Astrocyte (in vitro differentiated cells and primary cell): ENCODE results near the gene SLC26A9. TPM values are rescaled to one million over a fixed set of nuclear protein-coding genes. Genes with fewer than 3 reads are reported as not detected.
A peak's percentile ranks its signal among the peaks of the same experiment; 100 is the strongest.

Experiments used
- DNase-seq: peaks from one replicate; pipeline ENCODE4 v3.0.0-alpha.2; 2010; ENCODE audit warnings: low read depth
- FAIRE-seq: peaks from 2 replicates; lab custom pipeline; 2011; peaks lifted over from hg19 to GRCh38; lab: Jason Lieb, UNC
- H2AFZ ChIP-seq: 2 replicates; pipeline ENCODE4 v1.6.0; 2012; ENCODE audit warnings: low read depth, low read length, inconsistent platforms
- H3K27ac ChIP-seq: 2 replicates; pipeline ENCODE4 v1.5.1; 2011; ENCODE audit warnings: low read depth, low read length, inconsistent platforms
- H3K27me3 ChIP-seq: 2 replicates; pipeline ENCODE4 v1.6.0; 2011; ENCODE audit warnings: low read length, inconsistent platforms; ENCODE audit not compliant: insufficient read depth
- H3K36me3 ChIP-seq: 2 replicates; pipeline ENCODE4 v1.5.1; 2011; ENCODE audit warnings: low read length, inconsistent platforms; ENCODE audit not compliant: insufficient read depth
- H3K4me1 ChIP-seq: 2 replicates; pipeline ENCODE4 v1.5.1; 2011; ENCODE audit warnings: low read length, inconsistent platforms; ENCODE audit not compliant: insufficient read depth
- H3K4me2 ChIP-seq: 2 replicates; pipeline ENCODE4 v1.6.0; 2012; ENCODE audit warnings: low read length, inconsistent platforms
- H3K4me3 ChIP-seq: 2 replicates; pipeline ENCODE4 v1.5.1; 2011; ENCODE audit warnings: low read depth, mild to moderate bottlenecking, low read length, inconsistent platforms; ENCODE audit not compliant: insufficient read depth
- H3K79me2 ChIP-seq: 2 replicates; pipeline ENCODE4 v1.6.0; 2012; ENCODE audit warnings: mild to moderate bottlenecking, low read length, inconsistent platforms; ENCODE audit not compliant: insufficient read depth
- H3K9ac ChIP-seq: 2 replicates; pipeline ENCODE4 v1.6.0; 2012; ENCODE audit warnings: mild to moderate bottlenecking, low read length, inconsistent platforms
- H3K9me3 ChIP-seq: 2 replicates; pipeline ENCODE4 v1.5.1; 2012; ENCODE audit warnings: low read depth, mild to moderate bottlenecking, low read length, inconsistent platforms; ENCODE audit not compliant: insufficient read depth
- H4K20me1 ChIP-seq: 2 replicates; pipeline ENCODE4 v1.6.0; 2012; ENCODE audit warnings: low read length, inconsistent platforms; ENCODE audit not compliant: insufficient read depth
- H3K27ac Mint-ChIP-seq: one replicate; pipeline ENCODE4 v1.8.0; 2021; ENCODE audit warnings: mild to moderate bottlenecking, mixed read lengths; ENCODE audit not compliant: unreplicated experiment
- H3K27me3 Mint-ChIP-seq: one replicate; pipeline ENCODE4 v1.8.0; 2021; ENCODE audit warnings: low read depth, mixed read lengths; ENCODE audit not compliant: unreplicated experiment
- H3K36me3 Mint-ChIP-seq: one replicate; pipeline ENCODE4 v1.8.0; 2021; ENCODE audit warnings: low read depth, mixed read lengths; ENCODE audit not compliant: unreplicated experiment
- H3K4me1 Mint-ChIP-seq: one replicate; pipeline ENCODE4 v1.8.0; 2021; ENCODE audit warnings: low read depth, mixed read lengths; ENCODE audit not compliant: unreplicated experiment
- H3K4me3 Mint-ChIP-seq: one replicate; pipeline ENCODE4 v1.8.0; 2021; ENCODE audit warnings: mild to moderate bottlenecking, moderate library complexity, mixed read lengths; ENCODE audit not compliant: unreplicated experiment
- H3K9me3 Mint-ChIP-seq: one replicate; pipeline ENCODE4 v1.8.0; 2021; ENCODE audit warnings: mild to moderate bottlenecking, mixed read lengths; ENCODE audit not compliant: unreplicated experiment
- CTCF ChIP-seq: IDR thresholded peaks from 2 replicates; pipeline ENCODE4 v1.5.1; 2011; ENCODE audit warnings: low read depth, mild to moderate bottlenecking, inconsistent platforms, low read length, moderate library complexity; ENCODE audit not compliant: insufficient read depth
- EZH2 ChIP-seq: IDR thresholded peaks from 2 replicates; pipeline ENCODE4 v1.6.1; 2012; ENCODE audit warnings: mild to moderate bottlenecking, low read length, inconsistent platforms; ENCODE audit not compliant: insufficient read depth
- total RNA-seq: library from RNA; stranded (reverse); gene quantifications from 2 replicates; pipeline ENCODE4 v1.2.1, GENCODE V29; 2021

Gene SLC26A9
- total RNA-seq, 1 donor from 2014 or later, result not detected

- no peak overlapping the region for H3K27ac ChIP-seq
- no peaks in the 10 kb centered on the region for H4K20me1 ChIP-seq
- no peak for TF ChIP-seq EZH2
- TF ChIP-seq CTCF, result no peak
- FAIRE-seq (no peak), DNase-seq (peak; percentile 62)
- H3K36me3 Mint-ChIP-seq, result peaks cover 1% of the 10 kb centered on the region
- H3K27me3 ChIP-seq, result no peaks in the 10 kb centered on the region
- peaks cover 7% of the 10 kb centered on the region for H3K4me1 Mint-ChIP-seq
- no peaks in the 10 kb centered on the region for H3K79me2 ChIP-seq
- no peaks in the 10 kb centered on the region for H3K9me3 Mint-ChIP-seq
- peak overlapping the region; percentile 35 for H3K27ac Mint-ChIP-seq
- H3K36me3 ChIP-seq, result no peaks in the 10 kb centered on the region
- no peak overlapping the region for H3K4me3 Mint-ChIP-seq
- H2AFZ ChIP-seq, result no peak overlapping the region
- no peaks in the 10 kb centered on the region for H3K9me3 ChIP-seq
- H3K9ac ChIP-seq, result no peak overlapping the region
- H3K27me3 Mint-ChIP-seq, result peaks cover 5% of the 10 kb centered on the region
- no peak overlapping the region for H3K4me3 ChIP-seq
- peaks cover 5% of the 10 kb centered on the region for H3K4me1 ChIP-seq
- no peak overlapping the region for H3K4me2 ChIP-seq
Measured at GRCh38 chr1:205976708-205977401, 33.6 kb upstream of the SLC26A9 start.

- FAIRE-seq (no peak), DNase-seq (no peak)
- Histone ChIP-seq H3K4me2 (no peak overlapping the region), H4K20me1 (no peaks in the 10 kb centered on the region), H3K9ac (no peak overlapping the region), H3K79me2 (no peaks in the 10 kb centered on the region), H3K27ac (no peak overlapping the region), H3K9me3 (no peaks in the 10 kb centered on the region), H3K27me3 (no peaks in the 10 kb centered on the region), H3K36me3 (no peaks in the 10 kb centered on the region), H3K4me1 (peaks cover 5% of the 10 kb centered on the region), H3K4me3 (no peak overlapping the region), H2AFZ (no peak overlapping the region)
- no peak overlapping the region for H3K27ac Mint-ChIP-seq
- H3K4me1 Mint-ChIP-seq, result peaks cover 7% of the 10 kb centered on the region
- peaks cover 5% of the 10 kb centered on the region for H3K27me3 Mint-ChIP-seq
- H3K36me3 Mint-ChIP-seq, result no peaks in the 10 kb centered on the region
- TF ChIP-seq CTCF, result no peak
- no peak overlapping the region for H3K4me3 Mint-ChIP-seq
- H3K9me3 Mint-ChIP-seq, result no peaks in the 10 kb centered on the region
Measured at GRCh38 chr1:205976036-205976435, 32.8 kb upstream of the SLC26A9 start.

- Histone ChIP-seq H3K36me3 (no peaks in the 10 kb centered on the region), H3K4me1 (peaks cover 5% of the 10 kb centered on the region), H3K9ac (no peak overlapping the region), H3K79me2 (no peaks in the 10 kb centered on the region), H3K9me3 (no peaks in the 10 kb centered on the region), H3K27ac (no peak overlapping the region), H3K4me3 (no peak overlapping the region), H2AFZ (no peak overlapping the region), H3K27me3 (no peaks in the 10 kb centered on the region), H4K20me1 (no peaks in the 10 kb centered on the region), H3K4me2 (no peak overlapping the region)
- no peak for FAIRE-seq
- TF ChIP-seq CTCF, result no peak
- no peak for TF ChIP-seq EZH2
- Mint-ChIP-seq H3K4me1 (peaks cover 7% of the 10 kb centered on the region), H3K36me3 (no peaks in the 10 kb centered on the region), H3K27ac (no peak overlapping the region), H3K9me3 (no peaks in the 10 kb centered on the region), H3K4me3 (no peak overlapping the region), H3K27me3 (peaks cover 5% of the 10 kb centered on the region)
- DNase-seq, result no peak
Measured at GRCh38 chr1:205975387-205975998, 32.2 kb upstream of the SLC26A9 start.
